ENCODE measurements around the gene ABCA10.

DNA sequence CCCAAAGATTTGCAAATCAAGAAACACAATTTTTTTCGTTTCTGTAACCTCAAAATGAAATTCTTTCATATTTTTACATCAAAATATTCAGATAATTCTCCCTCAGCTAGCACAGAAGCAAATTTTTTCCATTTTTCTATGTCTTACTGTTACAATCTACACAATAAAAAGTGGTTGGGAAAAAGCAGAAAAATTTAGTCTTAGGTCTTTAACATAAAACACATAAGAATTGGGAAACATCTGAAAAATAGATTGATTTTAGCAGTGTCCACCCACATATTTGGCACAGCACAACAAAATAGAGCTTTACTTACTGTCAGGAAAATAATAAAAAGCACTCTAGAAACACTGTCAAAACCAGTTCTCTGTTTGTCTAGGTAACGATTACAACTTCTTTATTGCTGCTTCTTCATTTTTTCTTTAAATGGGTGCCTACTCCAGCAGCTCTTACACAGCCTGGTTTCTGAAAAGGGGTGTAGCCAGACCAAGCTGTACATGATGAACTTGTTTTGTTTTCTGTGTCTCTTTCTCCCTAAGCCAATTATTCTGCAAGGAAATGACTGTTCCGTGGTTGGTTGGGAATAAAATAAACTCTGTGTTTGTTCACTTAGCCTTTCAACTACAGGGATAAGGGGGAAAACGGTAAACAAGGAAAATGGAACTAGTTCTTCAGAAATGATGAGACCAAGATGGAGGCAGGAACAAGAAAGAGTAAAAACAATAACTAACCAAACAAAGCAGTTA lies 87.0 kb downstream of the ABCA10 start, which contains the start of gene ABCA6:
- TF ChIP-seq POLR2AphosphoS5 (IDR thresholded peaks at IDR 0.05) (peak; percentile 15), POLR2A (IDR thresholded peaks at IDR 0.05) (peak; percentile 11 to 15), EP300 (IDR thresholded peaks at IDR 0.05) (no peak)
- TF ChIP-seq, protein P1, sequence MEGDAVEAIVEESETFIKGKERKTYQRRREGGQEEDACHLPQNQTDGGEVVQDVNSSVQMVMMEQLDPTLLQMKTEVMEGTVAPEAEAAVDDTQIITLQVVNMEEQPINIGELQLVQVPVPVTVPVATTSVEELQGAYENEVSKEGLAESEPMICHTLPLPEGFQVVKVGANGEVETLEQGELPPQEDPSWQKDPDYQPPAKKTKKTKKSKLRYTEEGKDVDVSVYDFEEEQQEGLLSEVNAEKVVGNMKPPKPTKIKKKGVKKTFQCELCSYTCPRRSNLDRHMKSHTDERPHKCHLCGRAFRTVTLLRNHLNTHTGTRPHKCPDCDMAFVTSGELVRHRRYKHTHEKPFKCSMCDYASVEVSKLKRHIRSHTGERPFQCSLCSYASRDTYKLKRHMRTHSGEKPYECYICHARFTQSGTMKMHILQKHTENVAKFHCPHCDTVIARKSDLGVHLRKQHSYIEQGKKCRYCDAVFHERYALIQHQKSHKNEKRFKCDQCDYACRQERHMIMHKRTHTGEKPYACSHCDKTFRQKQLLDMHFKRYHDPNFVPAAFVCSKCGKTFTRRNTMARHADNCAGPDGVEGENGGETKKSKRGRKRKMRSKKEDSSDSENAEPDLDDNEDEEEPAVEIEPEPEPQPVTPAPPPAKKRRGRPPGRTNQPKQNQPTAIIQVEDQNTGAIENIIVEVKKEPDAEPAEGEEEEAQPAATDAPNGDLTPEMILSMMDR (IDR thresholded peaks at IDR 0.05), result no peak
